DMS 273 treated with DMSO at 0.1 percent for 48 hours (cell line): ENCODE measurements around the gene PAK5.

Experiments used
- DNase-seq: peaks from one replicate; lab custom pipeline; 2025; lab: John Stamatoyannopoulos, UW

Gene PAK5

DNA sequence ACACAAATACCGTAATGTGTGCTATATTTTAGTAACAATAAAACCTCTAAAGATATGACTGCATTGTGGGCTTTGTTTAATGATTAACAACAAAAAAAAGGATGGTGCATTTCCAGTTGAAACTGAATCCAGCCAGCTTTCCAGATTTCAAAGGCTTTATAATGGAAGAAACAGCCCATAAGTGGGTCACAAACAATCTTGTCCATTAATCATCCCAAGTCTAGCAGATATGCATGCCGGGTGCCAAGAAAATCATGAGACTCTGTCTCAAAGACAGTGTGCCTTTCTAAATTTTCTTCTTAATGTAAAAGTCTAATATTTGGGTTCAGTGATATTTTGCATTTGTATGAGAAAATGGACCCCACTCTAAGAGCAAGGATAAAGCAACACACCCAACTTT, 345.1 kb downstream of the PAK5 start:
- DNase-seq = no peak

DNA sequence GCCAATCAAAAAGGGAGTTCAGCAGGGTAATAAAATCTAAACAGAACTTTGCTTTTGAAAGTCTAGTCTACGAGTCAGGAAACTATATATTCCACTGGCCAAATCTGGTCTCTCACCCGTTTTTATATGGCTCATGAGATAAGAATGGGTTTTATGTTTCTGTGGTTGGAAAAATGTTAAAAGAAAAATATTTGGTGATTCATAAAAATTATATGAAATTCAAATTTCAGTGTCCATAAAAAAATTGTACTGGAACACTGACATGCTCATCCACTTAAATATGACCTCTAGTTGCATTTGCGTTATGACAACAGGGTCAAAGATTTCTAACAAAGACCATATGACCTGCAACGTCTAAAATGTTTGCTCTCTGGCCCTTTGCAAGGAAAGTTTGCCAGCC, 346.8 kb downstream of the PAK5 start:
- no peak for DNase-seq

DNA sequence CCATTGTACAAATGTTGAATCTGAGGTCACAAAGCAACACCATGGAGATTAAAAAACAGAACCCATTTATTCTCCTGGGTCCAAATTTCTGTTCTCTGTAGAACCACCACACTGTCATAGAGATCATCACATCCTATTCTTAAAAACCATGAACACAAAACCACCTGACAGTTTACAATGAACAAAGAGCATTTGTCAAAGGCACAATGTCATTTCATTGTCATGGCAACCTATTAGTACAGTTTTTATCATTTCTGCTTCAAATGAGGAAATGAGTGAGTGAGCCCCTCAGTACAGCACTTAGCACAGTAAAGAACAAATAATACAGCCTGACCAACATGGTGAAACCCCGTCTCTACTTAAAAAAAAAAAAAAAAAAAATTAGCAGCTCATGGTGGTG, 347.6 kb downstream of the PAK5 start:
- DNase-seq = no peak

DNA sequence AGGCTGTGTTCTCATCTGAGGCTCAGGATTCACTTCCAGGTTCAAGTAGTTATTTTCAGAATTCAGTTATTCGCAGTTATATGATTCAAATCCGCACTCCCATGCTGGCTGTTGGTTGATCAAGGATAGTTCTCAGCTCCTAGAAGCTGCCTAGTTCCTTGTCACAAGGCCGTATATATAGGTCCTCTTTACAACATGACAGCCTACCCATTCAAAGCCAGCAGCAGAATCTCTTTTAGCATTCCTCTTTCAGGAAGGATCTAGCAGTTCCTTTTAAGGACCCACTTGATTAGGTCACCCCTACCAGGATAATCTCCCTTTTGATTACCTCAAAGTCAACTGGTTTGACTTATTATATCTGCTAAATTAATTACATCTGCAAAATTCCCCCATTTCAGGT, 348.2 kb downstream of the PAK5 start:
- no peak for DNase-seq

DNA sequence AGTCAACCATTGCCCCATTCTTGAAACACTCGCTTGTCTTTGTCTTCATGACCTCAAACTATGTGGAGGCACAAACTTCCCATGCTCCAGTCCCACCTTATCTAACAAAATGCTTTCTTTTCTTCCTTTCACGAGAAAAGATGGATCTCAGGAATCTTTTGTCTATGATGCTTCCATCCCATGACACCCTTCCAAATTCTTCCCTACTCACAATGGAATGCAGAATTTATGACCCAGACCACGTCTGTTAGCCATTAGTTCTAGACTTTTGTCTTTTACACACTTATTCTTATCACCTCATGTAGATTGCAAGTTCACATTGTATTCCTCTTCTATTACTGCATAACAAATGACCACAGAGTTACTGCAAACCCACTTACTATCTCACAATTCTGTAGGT, 348.7 kb downstream of the PAK5 start:
- DNase-seq = no peak

DNA sequence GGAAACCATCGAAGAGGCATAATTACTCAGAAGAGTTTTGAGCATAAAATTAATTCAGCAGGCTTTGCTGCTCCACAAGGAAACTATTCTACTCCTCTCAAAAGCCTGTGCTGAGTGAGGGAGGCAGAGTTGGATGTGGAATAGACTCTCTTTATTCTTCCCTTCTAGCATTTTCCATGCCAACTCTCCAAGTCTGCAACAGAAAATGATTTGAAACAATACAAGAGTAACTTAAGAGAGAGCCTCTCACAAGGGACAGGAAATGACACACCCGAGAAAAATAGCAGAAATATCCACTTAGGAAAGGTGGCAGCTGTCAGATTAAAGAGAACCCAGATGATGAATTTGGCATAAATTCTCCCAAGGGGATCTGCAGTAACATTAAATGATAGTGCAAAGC, 350.8 kb downstream of the PAK5 start:
- no peak for DNase-seq
